GM23248 (cell line): ENCODE data around the gene CD27. TPM values are rescaled to one million over a fixed set of nuclear protein-coding genes. Genes with fewer than 3 reads are reported as not detected.
"Not testable (repeated sequence)": the region's sequence is repeated elsewhere in the genome, so short reads cannot be mapped to it uniquely, and the experiment has no call there.

Experiments
- DNase-seq: peaks from one replicate; pipeline ENCODE4 v3.0.0-alpha.2; 2015
- H2AFZ ChIP-seq: fragments of 200-600 bp; sonication (generic); 2 replicates; pipeline ENCODE4 v1.6.1; 2016; ENCODE audit warnings: antibody characterized with exemption
- H3F3A ChIP-seq: fragments of 200-600 bp; sonication (generic); 2 replicates; pipeline ENCODE4 v1.6.1; 2016; ENCODE audit warnings: mild to moderate bottlenecking, antibody characterized with exemption, mixed run types; ENCODE audit not compliant: insufficient read depth
- H3K27ac ChIP-seq: fragments of 200-600 bp; sonication (generic); 2 replicates; pipeline ENCODE4 v1.5.1; 2016; ENCODE audit warnings: mild to moderate bottlenecking
- H3K27me3 ChIP-seq: fragments of 200-600 bp; sonication (generic); replicated peaks from 2 replicates; pipeline ENCODE4 v1.6.1; 2016; ENCODE audit warnings: mild to moderate bottlenecking; ENCODE audit not compliant: insufficient read depth
- H3K36me3 ChIP-seq: fragments of 200-600 bp; sonication (generic); 2 replicates; pipeline ENCODE4 v1.6.1; 2016; ENCODE audit warnings: low read depth, mild to moderate bottlenecking
- H3K4me1 ChIP-seq: fragments of 200-600 bp; sonication (generic); 2 replicates; pipeline ENCODE4 v1.6.1; 2016; ENCODE audit warnings: mild to moderate bottlenecking; ENCODE audit not compliant: insufficient read depth
- H3K4me2 ChIP-seq: fragments of 200-600 bp; sonication (generic); one replicate; pipeline ENCODE4 v1.6.1; 2016; ENCODE audit warnings: mild to moderate bottlenecking; ENCODE audit not compliant: unreplicated experiment
- H3K4me3 ChIP-seq: fragments of 200-600 bp; sonication (generic); 2 replicates; pipeline ENCODE4 v1.5.1; 2016; ENCODE audit warnings: mild to moderate bottlenecking
- H3K79me2 ChIP-seq: fragments of 200-600 bp; sonication (generic); 2 replicates; pipeline ENCODE4 v1.6.1; 2016; ENCODE audit warnings: mild to moderate bottlenecking; ENCODE audit not compliant: insufficient read depth
- H3K9ac ChIP-seq: fragments of 200-600 bp; sonication (generic); 2 replicates; pipeline ENCODE4 v1.6.1; 2016; ENCODE audit warnings: mild to moderate bottlenecking
- H3K9me2 ChIP-seq: fragments of 200-600 bp; sonication (generic); 2 replicates; pipeline ENCODE4 v1.6.1; 2016; ENCODE audit warnings: mixed run types, mild to moderate bottlenecking, moderate library complexity; ENCODE audit not compliant: insufficient read depth
- H3K9me3 ChIP-seq: fragments of 200-600 bp; sonication (generic); one replicate; pipeline ENCODE4 v1.6.1; 2017; ENCODE audit warnings: low read depth
- H4K20me1 ChIP-seq: fragments of 200-600 bp; sonication (generic); 2 replicates; pipeline ENCODE4 v1.6.0; 2016; ENCODE audit not compliant: insufficient read depth
- EZH2 ChIP-seq: fragments of 200-600 bp; sonication (generic); IDR thresholded peaks from 2 replicates; pipeline ENCODE4 v1.6.1; 2018; ENCODE audit warnings: antibody characterized with exemption, mild to moderate bottlenecking; ENCODE audit not compliant: insufficient read depth, poor library complexity, severe bottlenecking
- EZH2phosphoT487 ChIP-seq: fragments of 200-600 bp; sonication (generic); IDR thresholded peaks from 2 replicates; pipeline ENCODE4 v1.6.1; 2018; ENCODE audit warnings: antibody characterized with exemption, moderate library complexity, mild to moderate bottlenecking, low read depth; ENCODE audit not compliant: insufficient read depth
- WGBS, 2 experiments: methylation state at CpG; one replicate each; pipeline ENCODE4 v1.1.6; 2015 to 2017; ENCODE audit warnings: low lambda C conversion rate in 2 of 2, low coverage in 1 of 2; ENCODE audit errors: missing lambda C conversion rate in 2 of 2; 5-methylcytosine and 5-hydroxymethylcytosine counted together
- in situ Hi-C: fragments of 300-500 bp; cut with MboI; formaldehyde crosslinking; loops from 2 replicates; pipeline ENCODE4 v1.15.0; 2020
- polyA plus RNA-seq: library from polyadenylated mRNA; unstranded; fragments of >200 nt; fragmentation: Nextera tagmentation; extraction: Ambion mirVana; gene quantifications from 2 replicates; pipeline ENCODE4 v1.2.1, GENCODE V29; 2016
- total RNA-seq: library from RNA; depleted of rRNA; stranded (reverse); fragments of >200 nt; shearing (Covaris generic); gene quantifications from 2 replicates; pipeline ENCODE4 v1.2.3, GENCODE V29; 2014

Gene CD27
- total and polyA plus RNA-seq, 2 experiments from 2014 or later, result 0.28 TPM; not detected in 1

GRCh38 chr12:6489449-6489848 is 44.7 kb downstream of the CD27 start:
- 0 out of 2 replicates have a peak, but pooled peaks cover 7% of the 10 kb centered on the region for H3K36me3 ChIP-seq
- no peak overlapping the region for H3K27ac ChIP-seq
- H4K20me1 ChIP-seq, result no peaks in the 10 kb centered on the region
- H3K9me3 ChIP-seq, result no peaks in the 10 kb centered on the region
- no peak for TF ChIP-seq EZH2phosphoT487
- TF ChIP-seq EZH2, result no peak
- H3K79me2 ChIP-seq, result peaks cover 20% of the 10 kb centered on the region
- no peak overlapping the region for H3K4me3 ChIP-seq
- H2AFZ ChIP-seq, result no peak overlapping the region
- H3F3A ChIP-seq, result peaks cover 15% of the 10 kb centered on the region
- H3K27me3 ChIP-seq, result no peaks in the 10 kb centered on the region
- no peak overlapping the region for H3K4me2 ChIP-seq
- no peaks in the 10 kb centered on the region for H3K9me2 ChIP-seq
- DNase-seq, result peak; percentile 32
- H3K4me1 ChIP-seq, result peaks cover 9% of the 10 kb centered on the region
- in situ Hi-C loops, result no loop called here
- no peak overlapping the region for H3K9ac ChIP-seq
- 53 to 65% methylated on average over 4 of the region's 4 CpGs for WGBS, 2 experiments

DNA sequence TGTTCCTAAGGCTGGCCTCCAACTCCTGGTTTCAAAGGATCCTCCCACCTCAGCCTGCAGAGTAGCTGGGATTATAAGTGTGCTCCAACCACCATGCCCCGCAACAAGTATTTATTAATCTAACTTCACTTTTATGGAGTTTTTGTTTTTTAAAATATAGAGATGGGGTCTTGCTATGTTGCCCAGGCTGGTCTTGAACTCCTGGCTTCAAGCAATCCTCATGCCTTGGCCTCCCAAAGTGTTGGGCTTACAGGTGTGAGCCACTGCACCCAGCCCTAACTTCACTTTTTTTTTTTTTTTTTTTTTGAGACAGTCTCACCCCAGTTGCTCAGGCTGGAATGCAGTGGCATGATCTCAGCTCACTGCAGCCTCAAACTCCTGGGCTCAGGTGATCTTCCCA is 45.9 kb downstream of the CD27 start:
- H3K9ac ChIP-seq, H3K4me3 ChIP-seq, H3K9me2 ChIP-seq, H3K27me3 ChIP-seq, H3K4me2 ChIP-seq, in situ Hi-C loops, H3K36me3 ChIP-seq, H3K9me3 ChIP-seq, H2AFZ ChIP-seq, H4K20me1 ChIP-seq, H3K27ac ChIP-seq, DNase-seq: not testable (repeated sequence)
- WGBS, 2 experiments, result 97 to 100% methylated on average over 1 of the region's 1 CpG
- Histone ChIP-seq H3F3A (peaks cover 19% of the 10 kb centered on the region), H3K79me2 (peaks cover 32% of the 10 kb centered on the region), H3K4me1 (peaks cover 21% of the 10 kb centered on the region)

DNA sequence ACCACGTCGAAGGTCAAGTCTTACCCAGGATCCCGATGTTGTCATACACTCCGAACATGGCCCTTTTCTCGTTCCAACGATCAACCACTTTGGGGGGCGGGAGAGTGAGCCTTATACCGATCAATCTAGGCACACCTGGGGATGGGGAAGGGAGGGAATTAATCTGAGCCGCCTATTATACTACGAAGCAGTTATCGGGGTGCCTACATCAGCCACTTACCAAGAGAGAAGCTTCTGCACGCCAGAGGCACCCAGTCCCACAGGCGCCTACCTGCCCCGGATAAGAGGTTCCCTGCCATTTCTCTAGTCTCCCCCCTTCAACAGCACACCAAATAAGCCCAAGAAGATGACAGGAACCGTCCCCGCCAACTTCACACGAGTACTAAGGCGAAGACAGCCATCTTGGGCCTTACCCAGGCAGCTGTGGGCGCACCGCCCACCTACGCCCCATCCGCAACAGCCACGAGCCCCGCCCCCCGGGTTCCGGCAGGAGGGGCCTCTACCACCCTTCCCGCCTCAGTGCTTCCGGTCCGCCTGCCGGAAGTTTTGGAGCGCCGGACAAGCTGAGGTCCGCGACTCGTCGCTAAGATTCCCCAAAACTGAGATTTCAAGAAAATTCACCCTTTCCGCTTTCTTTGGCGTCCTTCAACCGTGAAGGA is 48.2 kb downstream of the CD27 start, which contains the start of gene MRPL51:
Gene MRPL51, minus strand, starts transcription at position 425 of the 659 bp plus-strand sequence. Its CDS starts 126 bp downstream, at position 299.
- peak within 1 kb of the TSS; percentile 99 for H3K4me2 ChIP-seq
- peaks cover 54% of the 10 kb centered on the region for H3K79me2 ChIP-seq
- no peaks in the 10 kb centered on the region for H3K9me3 ChIP-seq
- no peak for TF ChIP-seq EZH2phosphoT487
- no peak for TF ChIP-seq EZH2
- 0 out of 2 replicates have a peak, but pooled peaks cover 13% of the 10 kb centered on the region for H3K36me3 ChIP-seq
- in situ Hi-C loops, result no loop called here
- no peaks in the 10 kb centered on the region for H4K20me1 ChIP-seq
- H2AFZ ChIP-seq, result peak within 1 kb of the TSS; percentile 96
- H3K27me3 ChIP-seq, result no peaks in the 10 kb centered on the region
- H3K4me1 ChIP-seq, result peaks cover 21% of the 10 kb centered on the region
- peak; percentile 98 for DNase-seq
- no peaks in the 10 kb centered on the region for H3K9me2 ChIP-seq
- H3K27ac ChIP-seq, result peak within 1 kb of the TSS; percentile 98
- peak within 1 kb of the TSS; percentile 98 for H3K4me3 ChIP-seq
- 1% methylated on average over 37 to 39 of the region's 39 CpGs for WGBS, 2 experiments
- H3F3A ChIP-seq, result peaks cover 19% of the 10 kb centered on the region
- peak within 1 kb of the TSS; percentile 97 for H3K9ac ChIP-seq

- Histone ChIP-seq H3K9me2 (no peaks in the 10 kb centered on the region), H3K4me2 (peak within 1 kb of the TSS; percentile 99), H3K4me1 (peaks cover 21% of the 10 kb centered on the region), H3K27me3 (no peaks in the 10 kb centered on the region), H3K36me3 (peaks cover 14% of the 10 kb centered on the region; the same call in 1 of the 2 replicates), H3K79me2 (peaks cover 61% of the 10 kb centered on the region), H3K9me3 (no peaks in the 10 kb centered on the region), H3K4me3 (peak within 1 kb of the TSS; percentile 98), H3F3A (peaks cover 19% of the 10 kb centered on the region), H3K9ac (peak within 1 kb of the TSS; percentile 97), H2AFZ (peak within 1 kb of the TSS; percentile 96), H4K20me1 (no peaks in the 10 kb centered on the region), H3K27ac (peak within 1 kb of the TSS; percentile 98)
- WGBS, 2 experiments, result 1 to 2% methylated on average over 46 to 48 of the region's 49 CpGs
- peak; percentile 100 for DNase-seq
- in situ Hi-C loops, result no loop called here
- TF ChIP-seq EZH2 (no peak), EZH2phosphoT487 (no peak)
Measured at GRCh38 chr12:6493497-6494257, 48.9 kb downstream of the CD27 start, which contains the start of gene NCAPD2. NCAPD2 (plus strand) TSS chr12:6494102; CDS start chr12:6495099, 997 bp downstream.
